ENCODE measurements around the gene KLRG1.

KLRG1 gene

DNA sequence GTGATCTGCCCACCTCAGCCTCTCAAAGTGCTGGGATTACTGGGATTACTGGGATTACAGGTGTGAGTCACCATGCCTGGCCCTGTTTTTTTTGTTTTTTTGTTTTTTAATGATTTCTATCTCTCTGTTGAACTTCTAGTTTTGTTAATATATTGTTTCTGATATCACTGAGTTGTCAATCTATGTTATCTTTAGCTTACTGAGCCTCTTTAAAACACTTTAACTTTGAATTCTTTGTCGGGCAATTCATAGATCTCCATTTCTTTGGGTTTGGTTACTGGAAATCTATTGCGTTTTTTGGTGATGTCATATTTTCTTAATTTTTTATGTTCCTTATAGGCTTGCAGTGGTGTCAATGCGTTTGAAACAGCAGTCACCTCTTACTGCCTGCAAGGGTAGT lies 9.2 kb upstream of the KLRG1 start:
- DNase-seq (ENCODE audit: low read depth, low spot score), result no peak
- H3K4me3 ChIP-seq (ENCODE audit: low read depth, low read length), result no peak overlapping the region
- no peak for TF ChIP-seq CTCF (IDR thresholded peaks at IDR 0.05; ENCODE audit: low read depth, low read length)
- in situ Hi-C loops (cut with HindIII; ENCODE audit: low sequenced_read_pairs), result no loop called here

DNA sequence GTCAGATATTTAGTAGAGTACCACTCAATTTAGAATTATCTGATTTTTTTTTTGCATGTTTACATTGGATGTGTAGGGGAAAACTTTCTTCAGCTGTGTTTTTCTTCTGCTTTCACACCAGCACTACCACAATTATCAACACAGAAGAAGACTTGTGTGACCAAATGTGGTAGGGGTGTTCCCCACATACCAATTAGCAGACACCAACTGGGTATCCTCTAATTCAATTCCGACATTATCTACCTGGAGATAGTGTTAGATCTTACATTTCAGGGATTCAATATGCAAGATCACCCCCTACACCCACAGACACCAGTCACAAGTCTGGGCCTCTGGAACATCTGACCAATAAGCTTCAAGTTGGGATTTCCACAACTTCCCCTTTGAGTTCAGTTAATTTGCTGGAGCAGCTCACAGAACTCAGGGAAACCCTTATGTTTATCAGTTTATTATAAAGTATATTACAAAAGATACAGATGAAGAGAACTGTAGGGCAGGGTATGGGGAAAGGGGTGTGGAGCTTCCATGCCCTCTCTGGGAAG lies 4.1 kb upstream of the KLRG1 start:
- DNase-seq (ENCODE audit: low read depth, low spot score), result no peak
- in situ Hi-C loops (cut with HindIII; ENCODE audit: low sequenced_read_pairs), result no loop called here
- no peak overlapping the region for H3K4me3 ChIP-seq (ENCODE audit: low read depth, low read length)
- no peak for TF ChIP-seq CTCF (IDR thresholded peaks at IDR 0.05; ENCODE audit: low read depth, low read length)

- in situ Hi-C loops (cut with HindIII; ENCODE audit: low sequenced_read_pairs), result no loop called here
- TF ChIP-seq CTCF (IDR thresholded peaks at IDR 0.05; ENCODE audit: low read depth, low read length), result no peak
- DNase-seq (ENCODE audit: low read depth, low spot score), result no peak
- H3K4me3 ChIP-seq (ENCODE audit: low read depth, low read length), result no peak overlapping the region
Measured at GRCh38 chr12:8987163-8987562, 2.2 kb upstream of the KLRG1 start.

DNA sequence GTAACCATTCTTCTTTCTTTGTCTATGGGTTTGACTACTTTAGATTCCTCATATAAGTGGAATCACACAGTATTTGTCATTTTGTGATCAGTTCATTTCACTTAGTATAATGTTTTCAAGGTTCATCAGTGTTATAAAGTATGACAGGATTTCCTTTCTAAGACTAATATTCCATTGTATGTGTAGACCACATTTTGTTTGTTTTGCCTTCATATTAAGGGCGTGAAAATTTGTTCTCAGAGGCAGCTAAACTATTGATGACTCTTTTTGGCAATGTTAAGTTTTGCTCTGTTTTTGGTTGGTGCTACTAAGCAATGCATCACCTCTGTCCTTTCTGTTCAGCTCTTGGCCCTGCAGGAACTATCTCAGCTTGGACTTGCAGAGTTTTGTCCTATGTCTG lies 1.7 kb upstream of the KLRG1 start:
- H3K4me3 ChIP-seq (ENCODE audit: low read depth, low read length), result no peak overlapping the region
- in situ Hi-C loops (cut with HindIII; ENCODE audit: low sequenced_read_pairs), result no loop called here
- no peak for DNase-seq (ENCODE audit: low read depth, low spot score)
- TF ChIP-seq CTCF (IDR thresholded peaks at IDR 0.05; ENCODE audit: low read depth, low read length), result no peak

GRCh38 chr12:8991371-8992345 lies 2.3 kb downstream of the KLRG1 start:
- no peak for DNase-seq (ENCODE audit: low read depth, low spot score)
- no peak overlapping the region for H3K4me3 ChIP-seq (ENCODE audit: low read depth, low read length)
- TF ChIP-seq CTCF (IDR thresholded peaks at IDR 0.05; ENCODE audit: low read depth, low read length), result no peak
- in situ Hi-C loops (cut with HindIII; ENCODE audit: low sequenced_read_pairs), result no loop called here

GRCh38 chr12:8993827-8994226 lies 4.5 kb downstream of the KLRG1 start:
- DNase-seq (ENCODE audit: low read depth, low spot score), result no peak
- in situ Hi-C loops (cut with HindIII; ENCODE audit: low sequenced_read_pairs), result no loop called here
- no peak for TF ChIP-seq CTCF (IDR thresholded peaks at IDR 0.05; ENCODE audit: low read depth, low read length)
- no peak overlapping the region for H3K4me3 ChIP-seq (ENCODE audit: low read depth, low read length)
